ENCODE measurements around the gene EHBP1. TPM values are rescaled to one million over a fixed set of nuclear protein-coding genes. Genes with fewer than 3 reads are reported as not detected.

Gene EHBP1
- polyA plus RNA-seq, 3 donors, result 4.2 to 6.1 (median 6.0) TPM

DNA sequence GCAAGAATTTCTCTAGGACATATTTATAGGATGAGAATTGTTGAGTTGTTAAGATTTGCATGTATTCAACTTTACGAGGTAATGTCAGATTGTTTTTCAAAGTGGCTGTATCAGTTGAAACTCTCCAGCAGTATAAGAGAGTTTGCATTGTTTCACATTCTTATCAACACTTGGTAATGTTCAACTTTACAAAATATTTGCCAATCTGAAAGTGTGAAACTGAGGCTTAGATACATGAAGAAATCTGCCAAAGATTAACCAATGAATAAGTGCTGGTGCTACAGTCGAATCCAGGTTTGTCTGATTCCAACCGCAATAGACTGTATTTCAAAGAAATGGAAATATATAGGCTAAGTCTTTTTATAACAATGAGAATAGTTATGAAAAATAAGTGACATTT, 117.0 kb downstream of the EHBP1 start:
- DNase-seq, result no peak
- no CpG with 5 or more reads among the region's 3 CpGs for WGBS (ENCODE audit: insufficient coverage)
- no peaks in the 10 kb centered on the region for H4K20me1 ChIP-seq (ENCODE audit: insufficient read depth, low read length)
- no peak overlapping the region for H3K4me3 ChIP-seq (replicated peaks in 1 of 3; ENCODE audit: low read depth in 2 of 3, low read length in 3 of 3)
- peaks cover 0 to 1% (median 0%) of the 10 kb centered on the region in 3 donors for H3K27me3 Mint-ChIP-seq (ENCODE audit: low read depth in 3 of 3)
- peaks cover 5 to 17% of the 10 kb centered on the region in 2 donors for H3K36me3 ChIP-seq (replicated peaks in 1 of 2; ENCODE audit: control insufficient read depth in 1 of 2, insufficient read depth in 2 of 2, low read length in 2 of 2)
- no peak overlapping the region for H3K4me2 ChIP-seq (replicated peaks; ENCODE audit: extremely low read depth, low read length, poor library complexity, severe bottlenecking)
- no peak overlapping the region for H3K27ac ChIP-seq (ENCODE audit: low read depth in 1 of 2, low read length in 2 of 2)
- H3K79me2 ChIP-seq (ENCODE audit: insufficient read depth, low read length), result no peaks in the 10 kb centered on the region
- H3K4me1 Mint-ChIP-seq, result no peaks in the 10 kb centered on the region
- TF ChIP-seq, protein P1, sequence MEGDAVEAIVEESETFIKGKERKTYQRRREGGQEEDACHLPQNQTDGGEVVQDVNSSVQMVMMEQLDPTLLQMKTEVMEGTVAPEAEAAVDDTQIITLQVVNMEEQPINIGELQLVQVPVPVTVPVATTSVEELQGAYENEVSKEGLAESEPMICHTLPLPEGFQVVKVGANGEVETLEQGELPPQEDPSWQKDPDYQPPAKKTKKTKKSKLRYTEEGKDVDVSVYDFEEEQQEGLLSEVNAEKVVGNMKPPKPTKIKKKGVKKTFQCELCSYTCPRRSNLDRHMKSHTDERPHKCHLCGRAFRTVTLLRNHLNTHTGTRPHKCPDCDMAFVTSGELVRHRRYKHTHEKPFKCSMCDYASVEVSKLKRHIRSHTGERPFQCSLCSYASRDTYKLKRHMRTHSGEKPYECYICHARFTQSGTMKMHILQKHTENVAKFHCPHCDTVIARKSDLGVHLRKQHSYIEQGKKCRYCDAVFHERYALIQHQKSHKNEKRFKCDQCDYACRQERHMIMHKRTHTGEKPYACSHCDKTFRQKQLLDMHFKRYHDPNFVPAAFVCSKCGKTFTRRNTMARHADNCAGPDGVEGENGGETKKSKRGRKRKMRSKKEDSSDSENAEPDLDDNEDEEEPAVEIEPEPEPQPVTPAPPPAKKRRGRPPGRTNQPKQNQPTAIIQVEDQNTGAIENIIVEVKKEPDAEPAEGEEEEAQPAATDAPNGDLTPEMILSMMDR (IDR thresholded peaks at IDR 0.05), result no peak
- peaks cover 12 to 15% of the 10 kb centered on the region in 2 donors for H3K36me3 Mint-ChIP-seq
- peaks cover 0 to 3% (median 2%) of the 10 kb centered on the region in 7 donors for H3K9me3 Mint-ChIP-seq
- intact Hi-C loops (cut with micrococcal nuclease), result no loop called here
- H3K27me3 ChIP-seq (ENCODE audit: control insufficient read depth in 2 of 2, insufficient read depth in 2 of 2, low read length in 2 of 2), result no peaks in the 10 kb centered on the region
- no peaks in the 10 kb centered on the region for H3K4me1 ChIP-seq (ENCODE audit: control insufficient read depth in 1 of 2, insufficient read depth in 2 of 2, low read length in 2 of 2)
- no peak overlapping the region for H3K9ac ChIP-seq (ENCODE audit: insufficient read depth, low read length, poor library complexity, severe bottlenecking)
- H2AFZ ChIP-seq (ENCODE audit: insufficient read depth, low read depth, low read length, poor library complexity, severe bottlenecking), result no peak overlapping the region
- H3K27ac Mint-ChIP-seq, result no peak overlapping the region
- no peak overlapping the region for H3K4me3 Mint-ChIP-seq
- no peaks in the 10 kb centered on the region for H3K9me3 ChIP-seq (replicated peaks in 1 of 2; ENCODE audit: control insufficient read depth in 1 of 2, insufficient read depth in 1 of 2, low read length in 2 of 2)

DNA sequence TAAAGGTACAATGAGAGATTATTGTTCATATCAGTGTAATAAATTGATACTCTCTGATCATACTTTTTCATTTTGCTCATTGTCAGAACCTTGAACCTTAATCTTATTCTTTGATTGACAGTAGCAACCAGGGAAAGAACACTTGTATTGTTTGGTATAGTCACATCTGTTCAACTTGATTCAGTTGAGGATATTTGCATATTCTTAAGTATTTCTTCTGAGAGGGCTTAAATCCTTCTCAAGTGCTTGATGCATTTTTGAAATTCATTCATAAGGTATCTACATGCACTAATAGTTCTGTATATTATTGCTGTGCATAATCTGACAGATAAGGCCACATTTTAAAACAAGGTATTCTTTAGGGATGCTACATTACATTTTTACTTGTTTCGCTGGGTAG, 118.9 kb downstream of the EHBP1 start:
- H2AFZ ChIP-seq (ENCODE audit: insufficient read depth, low read depth, low read length, poor library complexity, severe bottlenecking), result no peak overlapping the region
- Mint-ChIP-seq H3K27me3 (ENCODE audit: low read depth in 3 of 3) (peaks cover 0 to 1% (median 0%) of the 10 kb centered on the region in 3 donors), H3K9me3 (peaks cover 0 to 5% (median 2%) of the 10 kb centered on the region in 7 donors), H3K36me3 (peaks cover 19 to 21% of the 10 kb centered on the region in 2 donors), H3K4me3 (no peak overlapping the region), H3K27ac (no peak overlapping the region), H3K4me1 (no peaks in the 10 kb centered on the region)
- no peaks in the 10 kb centered on the region for H3K4me1 ChIP-seq (ENCODE audit: control insufficient read depth in 1 of 2, insufficient read depth in 2 of 2, low read length in 2 of 2)
- no peak overlapping the region for H3K9ac ChIP-seq (ENCODE audit: insufficient read depth, low read length, poor library complexity, severe bottlenecking)
- H3K27ac ChIP-seq (ENCODE audit: low read depth in 1 of 2, low read length in 2 of 2), result no peak overlapping the region
- no peak overlapping the region for H3K4me2 ChIP-seq (replicated peaks; ENCODE audit: extremely low read depth, low read length, poor library complexity, severe bottlenecking)
- H4K20me1 ChIP-seq (ENCODE audit: insufficient read depth, low read length), result no peaks in the 10 kb centered on the region
- H3K36me3 ChIP-seq (replicated peaks in 1 of 2; ENCODE audit: control insufficient read depth in 1 of 2, insufficient read depth in 2 of 2, low read length in 2 of 2), result peaks cover 5 to 26% of the 10 kb centered on the region in 2 donors
- no peak overlapping the region for H3K4me3 ChIP-seq (replicated peaks in 1 of 3; ENCODE audit: low read depth in 2 of 3, low read length in 3 of 3)
- H3K27me3 ChIP-seq (ENCODE audit: control insufficient read depth in 2 of 2, insufficient read depth in 2 of 2, low read length in 2 of 2), result no peaks in the 10 kb centered on the region
- H3K9me3 ChIP-seq (replicated peaks in 1 of 2; ENCODE audit: control insufficient read depth in 1 of 2, insufficient read depth in 1 of 2, low read length in 2 of 2), result no peaks in the 10 kb centered on the region
- WGBS (ENCODE audit: insufficient coverage), result no CpG with 5 or more reads among the region's 1 CpG
- no peaks in the 10 kb centered on the region for H3K79me2 ChIP-seq (ENCODE audit: insufficient read depth, low read length)
- TF ChIP-seq, protein P1 (IDR thresholded peaks at IDR 0.05), result no peak
- no peak for DNase-seq
- intact Hi-C loops (cut with micrococcal nuclease), result no loop called here

All from CD14-positive monocyte (primary cell).